HEK293 (cell line): ENCODE data around the gene CH25H.

Experiments
- GLIS2 ChIP-seq: fragments of 450-650 bp; formaldehyde crosslinking; IDR thresholded peaks from 2 replicates; pipeline ENCODE4 v1.5.1; 2016; ENCODE audit warnings: missing biosample characterization, missing genetic modification characterization
- ZBTB26 ChIP-seq: fragments of 450-650 bp; formaldehyde crosslinking; optimal IDR thresholded peaks from 2 replicates; pipeline ENCODE3; 2016; ENCODE audit warnings: missing biosample characterization, mild to moderate bottlenecking, missing genetic modification characterization
- TF ChIP-seq, protein P1 (sequence below): fragments of 450-650 bp; formaldehyde crosslinking; IDR thresholded peaks from 2 replicates; pipeline ENCODE4 v1.5.1; 2016; ENCODE audit warnings: missing biosample characterization, missing genetic modification characterization

- TF ChIP-seq GLIS2 (tag by site-specific recombination) (no peak), ZBTB26 (tag by site-specific recombination) (no peak)
- TF ChIP-seq, protein P1, sequence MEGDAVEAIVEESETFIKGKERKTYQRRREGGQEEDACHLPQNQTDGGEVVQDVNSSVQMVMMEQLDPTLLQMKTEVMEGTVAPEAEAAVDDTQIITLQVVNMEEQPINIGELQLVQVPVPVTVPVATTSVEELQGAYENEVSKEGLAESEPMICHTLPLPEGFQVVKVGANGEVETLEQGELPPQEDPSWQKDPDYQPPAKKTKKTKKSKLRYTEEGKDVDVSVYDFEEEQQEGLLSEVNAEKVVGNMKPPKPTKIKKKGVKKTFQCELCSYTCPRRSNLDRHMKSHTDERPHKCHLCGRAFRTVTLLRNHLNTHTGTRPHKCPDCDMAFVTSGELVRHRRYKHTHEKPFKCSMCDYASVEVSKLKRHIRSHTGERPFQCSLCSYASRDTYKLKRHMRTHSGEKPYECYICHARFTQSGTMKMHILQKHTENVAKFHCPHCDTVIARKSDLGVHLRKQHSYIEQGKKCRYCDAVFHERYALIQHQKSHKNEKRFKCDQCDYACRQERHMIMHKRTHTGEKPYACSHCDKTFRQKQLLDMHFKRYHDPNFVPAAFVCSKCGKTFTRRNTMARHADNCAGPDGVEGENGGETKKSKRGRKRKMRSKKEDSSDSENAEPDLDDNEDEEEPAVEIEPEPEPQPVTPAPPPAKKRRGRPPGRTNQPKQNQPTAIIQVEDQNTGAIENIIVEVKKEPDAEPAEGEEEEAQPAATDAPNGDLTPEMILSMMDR (tag by site-specific recombination): no peak
Observed at GRCh38 chr10:89233033-89233432, 25.9 kb upstream of the CH25H start.
